HG03520 (cell line): ENCODE measurements around the gene HACE1.
"Not testable (repeated sequence)": the region's sequence is repeated elsewhere in the genome, so short reads cannot be mapped to it uniquely, and the experiment has no call there.

Source experiments
- ATAC-seq: cut with Tn5 transposase; IDR thresholded peaks from one replicate; pipeline ENCODE4 v1.9.1; 2021; ENCODE audit warnings: mild to moderate bottlenecking, moderate library complexity; ENCODE audit not compliant: unreplicated experiment

HACE1 gene

DNA sequence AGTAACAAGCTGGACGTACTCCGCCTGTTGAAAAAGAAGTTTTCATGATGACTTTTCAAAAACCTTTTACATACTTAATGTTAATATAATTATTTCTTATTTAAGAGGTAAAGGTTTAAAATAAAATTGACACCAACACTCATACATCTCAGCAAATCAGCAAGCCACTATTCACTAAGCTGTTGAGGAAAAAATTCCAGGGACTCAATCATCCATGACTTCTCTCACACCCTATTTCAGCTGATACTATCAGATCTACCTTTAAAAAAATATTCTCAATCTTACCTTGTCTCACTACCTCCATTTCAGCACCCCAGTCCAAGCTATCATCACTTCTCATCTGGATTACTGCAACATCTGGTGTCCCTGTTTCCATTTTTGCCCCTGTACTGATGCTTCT is 109.3 kb downstream of the HACE1 start:
- no peak for ATAC-seq

DNA sequence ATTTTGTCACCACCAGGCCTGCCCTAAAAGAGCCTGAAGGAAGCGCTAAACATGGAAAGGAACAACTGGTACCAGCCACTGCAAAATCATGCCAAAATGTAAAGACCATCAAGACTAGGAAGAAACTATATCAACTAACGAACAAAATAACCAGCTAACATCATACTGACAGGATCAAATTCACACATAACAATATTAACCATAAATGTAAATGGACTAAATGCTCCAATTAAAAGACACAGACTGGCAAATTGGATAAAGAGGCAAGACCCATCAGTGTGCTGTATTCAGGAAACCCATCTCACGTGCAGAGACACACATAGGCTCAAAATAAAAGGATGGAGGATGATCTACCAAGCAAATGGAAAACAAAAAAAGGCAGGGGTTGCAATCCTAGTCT is 120.6 kb downstream of the HACE1 start:
- ATAC-seq, result not testable (repeated sequence)

DNA sequence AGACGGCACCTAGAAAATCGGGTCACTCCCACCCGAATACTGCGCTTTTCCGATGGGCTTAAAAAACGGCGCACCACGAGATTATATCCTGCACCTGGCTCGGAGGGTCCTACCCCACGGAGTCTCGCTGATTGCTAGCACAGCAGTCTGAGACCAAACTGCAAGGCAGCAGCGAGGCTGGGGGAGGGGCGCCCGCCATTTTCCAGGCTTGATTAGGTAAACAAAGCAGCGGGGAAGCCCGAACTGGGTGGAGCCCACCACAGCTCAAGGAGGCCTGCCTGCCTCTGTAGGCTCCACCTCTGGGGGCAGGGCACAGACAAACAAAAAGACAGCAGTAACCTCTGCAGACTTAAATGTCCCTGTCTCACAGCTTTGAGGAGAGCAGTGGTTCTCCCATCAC is 122.2 kb downstream of the HACE1 start:
- ATAC-seq, result not testable (repeated sequence)

DNA sequence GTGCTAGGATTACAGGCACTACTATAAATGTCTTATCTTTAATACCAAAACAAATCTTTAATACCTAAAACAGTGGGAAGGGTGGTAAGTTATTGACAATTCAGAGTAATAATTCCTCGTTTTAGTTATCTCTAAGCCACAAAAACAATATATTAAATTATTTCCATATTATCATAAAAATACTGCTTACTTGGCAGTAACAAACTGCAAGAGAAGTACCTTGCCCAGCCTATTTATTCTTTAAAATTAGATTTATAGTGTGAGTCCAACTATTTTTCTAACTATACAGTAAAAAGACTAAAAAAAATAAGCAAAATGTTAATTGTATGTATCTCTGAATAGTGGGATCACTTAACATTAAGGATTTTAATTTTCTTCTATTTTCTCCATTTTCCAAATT is 123.2 kb downstream of the HACE1 start:
- no peak for ATAC-seq

DNA sequence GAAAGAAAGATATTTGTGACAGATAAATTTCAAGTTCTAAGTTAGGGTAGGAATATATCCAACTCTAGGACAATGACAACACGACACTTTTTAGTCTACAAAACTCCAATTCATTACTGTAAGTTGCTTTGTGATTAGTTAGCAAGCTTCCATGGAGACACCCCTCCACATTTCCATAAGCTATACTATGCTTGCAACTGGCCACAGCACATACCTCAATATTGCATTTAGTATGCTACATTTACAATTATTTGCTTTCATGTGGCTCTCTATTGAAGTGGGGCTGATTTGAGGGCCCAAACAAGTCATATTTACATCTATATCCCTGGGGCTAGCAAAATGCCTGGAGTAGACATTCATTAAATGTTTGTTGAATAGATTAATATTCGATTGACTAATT is 129.3 kb downstream of the HACE1 start:
- no peak for ATAC-seq

DNA sequence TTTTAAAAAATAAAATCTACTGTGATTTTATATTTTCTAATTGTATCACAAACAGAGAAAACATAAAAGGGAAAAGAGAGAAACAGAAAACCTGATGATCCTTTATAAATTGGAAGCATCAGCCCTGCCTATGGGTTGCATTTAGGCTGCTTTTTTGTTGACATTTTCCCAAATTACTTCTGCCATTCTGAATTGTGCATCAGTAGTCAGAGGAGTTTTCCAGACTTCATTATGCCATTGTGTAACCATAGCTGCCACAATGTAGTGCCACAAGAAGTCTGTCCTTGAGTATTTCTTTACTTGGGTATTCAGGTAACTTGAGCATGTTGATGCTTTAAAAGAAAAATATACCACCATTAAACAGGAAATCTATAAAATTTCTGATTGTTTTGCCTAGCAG is 130.3 kb downstream of the HACE1 start:
- no peak for ATAC-seq

DNA sequence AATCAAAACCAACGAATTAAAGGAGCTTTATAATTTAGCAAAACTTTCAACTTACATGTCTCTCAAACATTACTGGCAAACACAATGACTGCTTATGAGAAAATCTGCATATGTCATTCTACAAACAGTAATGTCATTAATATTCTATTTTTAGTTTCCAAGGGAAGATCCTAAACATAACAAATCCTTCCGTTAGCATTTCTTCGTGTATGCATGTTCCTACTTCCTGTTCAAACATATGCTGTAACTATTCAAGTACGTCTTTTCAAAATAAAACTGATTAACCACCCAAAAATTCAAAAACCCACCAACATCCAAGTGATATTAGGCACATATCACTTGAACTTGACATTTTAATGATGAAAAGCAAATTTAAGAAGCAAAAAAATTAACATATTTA is 131.3 kb downstream of the HACE1 start:
- ATAC-seq, result no peak

DNA sequence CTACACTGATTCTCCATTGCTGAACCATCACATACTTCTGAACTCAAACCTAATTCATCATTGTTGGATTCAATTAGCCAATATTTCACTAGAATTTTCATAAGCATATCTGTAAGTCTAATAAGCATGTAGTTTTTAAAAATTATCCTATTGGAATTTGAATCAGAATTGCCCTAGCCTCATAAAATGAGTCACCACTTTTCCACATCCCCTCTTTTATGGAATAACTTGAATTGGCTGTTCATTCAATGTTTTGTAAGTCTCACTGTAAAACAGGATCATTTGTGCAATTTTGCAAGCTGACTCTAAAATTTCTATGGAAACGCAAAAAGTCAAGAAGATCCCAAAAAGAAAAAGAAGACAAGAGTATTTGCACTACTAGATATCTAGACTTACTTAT is 141.0 kb downstream of the HACE1 start:
- ATAC-seq, result no peak

DNA sequence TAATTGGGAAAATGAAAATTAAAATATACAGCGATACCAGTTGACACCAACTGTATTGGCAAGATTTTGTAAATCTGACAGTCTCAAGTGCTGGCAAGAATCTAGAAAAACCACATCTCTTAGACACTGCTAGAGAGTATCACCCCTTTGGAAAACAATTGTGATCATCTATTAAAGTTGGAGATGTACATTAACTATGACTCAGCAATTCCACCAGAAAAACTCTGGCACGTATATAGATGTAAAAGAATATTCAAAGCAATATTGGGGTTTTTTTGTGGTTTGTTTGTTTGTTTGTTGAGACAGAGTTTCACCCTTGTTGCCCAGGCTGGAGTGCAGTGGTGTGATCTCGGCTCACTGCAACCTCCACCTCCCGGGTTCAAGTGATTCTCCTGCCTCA is 142.9 kb downstream of the HACE1 start:
- no peak for ATAC-seq

DNA sequence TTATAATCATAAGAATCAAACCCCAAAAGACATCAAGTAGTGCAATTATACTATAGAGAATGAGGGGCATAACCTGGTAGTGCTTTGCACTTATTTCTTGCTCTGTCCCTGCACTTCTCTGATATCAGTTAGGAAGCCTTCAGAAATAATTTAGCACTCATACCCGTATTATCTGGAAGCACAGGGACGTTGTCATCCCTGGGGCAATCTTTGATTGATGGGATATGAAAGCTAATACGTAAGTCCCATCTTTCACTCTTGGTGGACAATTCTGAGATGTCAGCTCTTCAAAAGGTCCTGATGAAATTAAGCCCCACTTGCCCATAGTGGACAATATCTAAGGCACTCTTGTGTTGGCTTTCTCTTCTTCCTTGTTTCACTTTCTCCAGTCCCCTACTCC is 144.9 kb downstream of the HACE1 start:
- ATAC-seq, result no peak

DNA sequence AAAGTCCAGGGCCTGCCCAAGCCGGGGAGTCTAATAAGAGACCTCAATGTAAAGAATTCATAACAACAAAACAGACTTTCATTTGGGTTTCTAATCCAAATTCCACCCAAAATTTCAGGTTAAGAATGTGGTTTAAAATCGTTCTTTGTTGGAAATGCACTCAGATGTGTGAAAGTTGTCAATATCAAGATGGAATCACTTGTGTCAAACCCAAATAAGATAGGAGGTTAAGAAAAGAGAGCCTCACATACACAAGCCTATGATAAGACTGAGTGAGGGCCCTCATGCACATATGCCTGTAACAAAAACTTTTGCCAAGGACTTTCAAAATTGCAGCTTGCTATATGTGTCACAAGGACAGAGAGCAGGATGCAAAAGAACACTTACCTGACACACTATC is 145.7 kb downstream of the HACE1 start:
- ATAC-seq, result no peak

DNA sequence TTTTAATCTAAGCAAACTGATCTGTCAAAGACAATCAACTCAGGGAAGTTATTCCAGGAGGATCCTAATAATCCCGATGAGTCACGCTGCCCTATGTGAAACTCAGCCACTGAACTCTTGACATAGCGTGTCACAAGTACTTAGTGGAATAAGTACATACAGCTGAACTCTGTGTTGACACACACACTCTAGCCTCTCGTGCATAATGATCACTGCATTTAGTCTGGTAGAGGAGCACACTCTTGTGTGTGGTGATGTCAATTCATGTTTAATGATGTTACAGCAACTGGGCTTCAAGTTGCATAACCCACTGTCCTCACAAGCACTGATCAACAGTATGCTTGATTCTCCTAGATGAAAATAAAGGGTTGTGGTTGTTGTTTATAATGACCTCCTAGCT is 148.3 kb downstream of the HACE1 start:
- ATAC-seq, result no peak

DNA sequence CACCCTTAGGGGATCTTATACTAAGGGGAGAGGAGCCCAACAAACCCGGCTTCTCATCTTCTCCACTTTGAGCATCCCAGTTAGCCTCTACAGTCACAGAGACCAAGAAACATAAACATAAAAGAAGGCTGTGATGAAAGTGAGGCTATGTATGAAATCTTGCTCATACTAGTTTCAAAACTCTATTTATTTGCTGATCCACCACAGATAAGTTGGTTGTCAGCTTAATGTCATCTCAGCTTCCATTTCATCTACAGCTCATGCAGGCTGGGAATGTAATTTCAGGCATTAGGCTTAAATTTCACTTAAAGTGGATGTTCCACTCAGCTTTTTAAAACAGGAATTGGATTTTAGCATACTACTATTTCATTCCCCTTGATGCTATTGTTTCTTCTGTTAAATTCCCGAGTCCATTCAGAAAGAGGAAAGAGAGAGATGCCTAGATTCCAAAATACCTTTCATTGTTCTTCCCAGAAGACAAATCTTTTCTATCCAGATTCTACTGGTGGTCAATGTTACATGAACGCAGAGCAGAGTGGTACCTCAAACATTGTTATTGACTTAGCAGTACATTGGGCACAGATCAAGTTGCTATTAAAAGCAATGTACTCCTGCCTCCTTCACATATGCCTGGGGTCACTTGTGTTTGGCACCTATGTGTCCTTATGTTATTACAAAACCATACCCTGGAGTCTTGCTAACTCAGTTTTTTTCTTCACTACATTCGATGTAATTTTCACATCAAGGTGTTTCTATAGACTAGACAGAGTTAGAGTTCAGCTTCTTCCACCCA is 149.0 kb downstream of the HACE1 start:
- no peak for ATAC-seq

DNA sequence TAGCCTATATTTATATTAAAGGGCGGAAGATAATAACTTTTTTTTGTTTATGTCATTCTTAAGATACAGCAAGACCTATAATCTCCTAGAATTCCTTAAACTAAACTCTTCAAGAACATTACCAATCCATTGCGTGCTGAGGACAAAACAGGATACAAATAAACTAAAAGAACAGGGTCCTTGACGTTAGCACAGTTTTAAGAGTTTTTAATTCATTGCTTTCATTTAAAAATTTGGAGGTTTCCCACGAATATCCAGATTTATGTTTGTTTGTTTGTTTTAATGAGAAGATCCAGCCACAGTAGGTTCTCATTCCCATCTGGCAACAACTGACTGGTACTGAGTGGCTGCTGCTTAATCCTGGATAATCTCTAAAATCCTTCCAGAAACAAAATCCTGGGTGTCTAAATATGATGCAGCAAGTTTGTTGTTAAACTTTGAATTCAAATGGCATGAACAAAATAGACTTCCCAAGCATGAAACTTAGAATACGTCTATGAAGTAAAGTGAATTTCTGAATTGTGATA is 153.7 kb downstream of the HACE1 start:
- ATAC-seq, result no peak

DNA sequence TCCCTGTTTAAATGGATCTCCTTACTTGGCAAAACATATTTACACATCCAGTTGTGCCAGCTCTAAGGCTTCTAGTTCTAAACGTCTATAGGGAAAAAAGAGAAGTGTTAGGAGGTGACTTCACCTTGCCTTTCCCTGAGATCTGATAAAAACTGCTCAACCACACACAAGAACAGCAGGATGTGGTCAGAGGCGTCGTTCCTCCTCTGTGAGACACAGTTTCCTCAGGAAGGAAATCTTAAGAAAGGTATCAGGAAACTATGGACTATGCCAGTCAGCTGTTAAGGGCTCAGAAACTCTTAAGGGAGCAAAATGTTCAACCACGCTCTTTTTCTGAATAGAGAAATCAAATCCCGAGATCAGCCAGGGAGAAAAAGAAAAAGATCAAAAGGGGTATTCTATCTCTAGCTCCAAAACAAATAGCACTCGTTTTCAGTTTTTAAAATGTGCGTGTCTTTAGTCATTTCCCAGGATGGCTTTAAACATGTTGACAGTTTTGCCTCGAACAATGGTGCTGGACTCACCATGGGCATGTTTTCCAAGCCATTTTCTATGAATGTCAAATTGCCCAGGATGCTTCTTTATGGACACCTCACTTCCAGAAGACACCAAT is 154.5 kb downstream of the HACE1 start:
- ATAC-seq, result no peak

DNA sequence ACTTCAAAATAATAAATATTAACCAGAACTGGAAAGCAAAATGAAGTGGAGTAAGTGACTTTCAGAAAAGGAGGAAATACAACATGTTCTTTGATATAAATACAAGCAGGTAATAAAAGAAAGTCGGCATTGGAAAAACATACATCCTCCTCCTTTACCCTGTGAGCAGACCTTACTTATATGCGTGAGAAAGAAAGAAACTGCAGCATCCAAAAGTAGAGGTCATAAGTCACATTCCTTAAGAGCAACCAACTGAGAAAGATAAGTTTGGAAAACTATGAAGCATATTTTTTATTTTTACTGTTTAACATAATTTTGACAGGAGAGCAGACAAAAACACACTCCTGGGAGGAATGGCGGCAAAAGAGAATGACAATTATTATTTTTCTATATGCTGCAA is 155.5 kb downstream of the HACE1 start:
- ATAC-seq, result no peak

DNA sequence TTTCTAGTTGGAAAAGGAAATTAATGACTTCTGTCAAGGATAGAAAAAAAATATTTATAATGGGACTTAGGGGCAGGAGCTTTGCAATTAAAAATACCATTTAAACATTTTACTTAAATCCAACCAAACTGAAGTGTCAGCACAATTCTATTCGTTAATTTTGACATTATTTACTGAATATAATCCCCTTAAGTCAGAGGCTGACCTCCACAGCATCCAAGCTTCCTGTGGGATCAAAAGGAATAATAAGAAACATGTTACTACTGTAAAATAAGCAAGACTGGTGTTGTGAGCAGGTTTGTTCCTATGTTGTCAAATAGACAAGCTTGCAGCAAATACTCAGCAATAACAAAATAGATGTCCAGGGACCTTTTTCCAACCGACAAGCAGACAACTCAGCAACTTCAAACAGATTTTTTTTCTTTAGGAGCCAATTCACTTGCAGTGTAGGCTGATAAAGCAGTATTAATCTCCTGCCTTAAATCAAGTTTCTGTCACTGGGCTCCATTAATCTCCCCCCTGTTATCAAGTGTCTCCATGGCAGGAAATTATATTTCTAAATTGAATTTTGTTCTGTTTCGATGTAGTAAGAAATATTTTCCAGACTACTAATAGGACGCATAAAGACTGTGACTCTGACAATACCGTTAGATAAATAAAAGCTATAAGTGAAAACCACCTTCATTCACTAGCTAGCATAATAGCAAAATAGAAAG is 157.4 kb downstream of the HACE1 start:
- ATAC-seq, result no peak

DNA sequence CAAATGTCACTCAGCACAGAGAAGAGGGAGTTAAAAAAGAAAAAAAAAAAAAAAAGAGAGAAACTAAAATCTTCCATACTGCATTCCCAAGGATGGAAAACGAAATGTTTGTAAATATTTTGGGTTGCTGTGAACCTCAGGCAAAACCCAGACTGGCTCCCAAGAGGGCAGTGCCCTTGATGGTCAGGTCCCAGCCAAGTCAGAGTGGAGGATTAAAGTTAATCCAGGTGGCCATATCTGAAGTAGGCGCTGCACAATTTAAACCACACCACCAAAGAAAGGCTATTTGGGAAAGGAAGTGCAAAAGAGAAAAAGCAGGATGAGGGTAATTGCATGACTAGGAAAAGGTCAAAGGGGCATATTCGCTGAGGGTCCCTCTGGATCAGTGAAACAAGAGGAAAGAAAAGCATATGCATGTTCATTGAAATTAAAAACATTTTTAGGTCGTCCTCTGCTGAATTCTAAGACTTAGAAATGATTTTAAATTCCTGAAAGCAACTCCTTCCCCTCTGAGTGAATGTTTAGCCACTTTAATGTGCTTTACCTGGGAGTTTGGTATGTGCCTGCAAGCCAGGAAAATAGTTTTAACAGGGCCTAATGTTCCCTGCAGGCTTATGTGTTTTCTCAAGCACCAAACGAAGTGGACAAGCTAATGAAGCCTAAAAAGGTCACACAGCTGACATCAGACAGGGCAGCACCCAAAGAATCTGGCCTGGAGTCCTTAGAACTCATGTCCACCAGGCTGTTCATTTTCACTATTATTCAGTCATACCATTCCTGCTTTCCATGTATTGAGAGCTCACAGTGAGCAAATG is 159.1 kb downstream of the HACE1 start:
- ATAC-seq, result no peak

DNA sequence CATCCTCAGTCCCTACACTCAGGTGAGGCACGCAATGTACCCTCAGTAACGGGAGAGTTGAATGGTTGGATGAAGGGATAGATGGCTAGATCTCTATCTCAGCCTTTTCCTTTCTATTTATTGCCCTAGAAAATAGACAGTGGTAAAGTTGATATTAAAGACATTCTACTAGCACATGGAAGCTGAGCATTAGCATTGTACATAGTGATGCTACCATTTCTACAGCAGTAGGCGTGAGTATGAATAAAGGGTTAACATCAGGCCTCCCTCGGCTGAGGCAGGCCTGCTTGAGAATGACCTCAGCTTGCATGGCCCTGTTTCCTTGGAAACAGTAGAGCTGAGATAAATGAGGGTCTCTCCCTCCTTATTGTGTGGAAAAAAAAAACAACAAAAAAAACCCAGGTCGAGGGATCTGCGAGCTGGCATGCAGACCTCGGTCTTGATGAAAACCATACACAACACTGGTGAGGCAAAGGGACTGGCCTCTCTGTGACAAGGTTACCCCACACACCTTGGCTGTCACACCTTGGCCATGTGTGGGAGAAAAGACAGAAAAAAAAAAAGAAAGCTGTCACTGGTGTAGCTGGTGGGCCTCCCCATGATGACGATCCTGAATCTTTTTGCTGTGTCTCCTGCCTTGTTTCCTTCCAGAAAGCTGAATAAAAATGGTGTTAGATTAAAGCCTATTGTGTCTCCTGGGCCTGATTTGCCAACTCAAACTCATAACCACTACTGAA is 160.0 kb downstream of the HACE1 start:
- no peak for ATAC-seq

DNA sequence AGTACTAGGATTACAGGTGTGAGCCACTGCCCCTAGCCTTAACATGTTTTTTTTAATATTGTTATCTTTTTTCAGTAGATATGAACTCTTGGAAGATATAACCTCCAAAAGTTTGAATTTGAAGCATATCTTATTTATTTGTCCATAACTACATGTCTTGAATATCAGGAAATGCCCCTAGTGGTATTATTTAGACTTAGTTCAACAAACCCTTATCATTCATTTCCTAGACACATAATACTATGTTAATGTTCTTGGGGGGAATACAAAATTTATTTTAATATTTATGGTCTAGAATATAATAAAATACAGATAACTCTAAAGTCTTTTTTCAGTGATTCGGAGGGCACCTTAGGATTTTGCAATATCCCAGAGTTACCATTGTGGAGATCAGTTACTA is 160.7 kb downstream of the HACE1 start:
- no peak for ATAC-seq
